OCI-M2 (cell line): ENCODE data around the gene ESR1.
"Not testable (repeated sequence)": the region's sequence is repeated elsewhere in the genome, so short reads cannot be mapped to it uniquely, and the experiment has no call there.

Experiments
- DNase-seq: peaks from one replicate; lab custom pipeline; 2025; ENCODE audit not compliant: unreplicated experiment; lab: John Stamatoyannopoulos, UW

ESR1 gene

DNA sequence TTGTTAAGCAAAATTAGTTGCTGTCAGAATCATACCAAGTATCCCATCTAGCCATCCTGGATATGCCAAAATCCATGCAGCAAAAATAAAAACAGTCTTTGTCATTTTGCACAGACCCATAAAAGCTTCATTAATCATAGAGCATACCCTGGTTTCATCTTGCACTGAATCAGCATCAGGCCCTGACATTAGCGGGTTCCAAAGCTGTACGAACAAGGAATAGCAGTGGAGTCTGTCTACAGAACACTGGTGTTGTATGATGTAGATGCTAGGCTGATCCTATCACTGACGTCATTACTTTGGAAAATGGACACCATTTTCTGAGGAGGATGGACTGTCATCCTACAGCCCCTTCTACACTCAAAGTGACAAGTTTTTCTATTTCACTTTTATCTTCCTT, 315.6 kb downstream of the ESR1 start:
- DNase-seq, result no peak

- no peak for DNase-seq
Observed at GRCh38 chr6:152124429-152125074, 317.1 kb downstream of the ESR1 start.

GRCh38 chr6:152127432-152128165, 320.1 kb downstream of the ESR1 start:
- DNase-seq, result no peak

DNA sequence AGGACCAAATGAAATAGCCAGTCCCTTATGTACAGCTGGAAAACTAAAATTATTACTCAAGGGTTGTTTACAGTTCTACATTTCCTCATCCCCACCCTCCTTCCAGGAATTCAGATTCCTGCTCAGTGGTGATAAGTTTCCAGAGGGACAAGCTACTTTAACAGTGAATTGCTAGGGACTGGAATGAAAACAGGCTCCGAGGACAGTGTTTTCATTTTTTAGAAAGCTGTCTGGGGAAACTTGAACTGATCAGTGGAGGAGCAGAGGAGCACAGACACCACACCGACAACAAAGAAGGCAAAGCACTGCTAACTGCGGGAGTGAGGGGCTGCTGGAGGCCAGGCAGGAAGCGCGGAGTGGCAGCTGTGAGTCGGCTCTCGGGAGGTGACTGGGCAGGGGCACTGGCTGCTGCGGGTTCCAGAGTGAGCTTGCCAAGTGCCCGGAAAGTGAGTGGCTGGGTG, 322.2 kb downstream of the ESR1 start:
- DNase-seq, result no peak

GRCh38 chr6:152130441-152130840, 323.0 kb downstream of the ESR1 start:
- no peak for DNase-seq

DNA sequence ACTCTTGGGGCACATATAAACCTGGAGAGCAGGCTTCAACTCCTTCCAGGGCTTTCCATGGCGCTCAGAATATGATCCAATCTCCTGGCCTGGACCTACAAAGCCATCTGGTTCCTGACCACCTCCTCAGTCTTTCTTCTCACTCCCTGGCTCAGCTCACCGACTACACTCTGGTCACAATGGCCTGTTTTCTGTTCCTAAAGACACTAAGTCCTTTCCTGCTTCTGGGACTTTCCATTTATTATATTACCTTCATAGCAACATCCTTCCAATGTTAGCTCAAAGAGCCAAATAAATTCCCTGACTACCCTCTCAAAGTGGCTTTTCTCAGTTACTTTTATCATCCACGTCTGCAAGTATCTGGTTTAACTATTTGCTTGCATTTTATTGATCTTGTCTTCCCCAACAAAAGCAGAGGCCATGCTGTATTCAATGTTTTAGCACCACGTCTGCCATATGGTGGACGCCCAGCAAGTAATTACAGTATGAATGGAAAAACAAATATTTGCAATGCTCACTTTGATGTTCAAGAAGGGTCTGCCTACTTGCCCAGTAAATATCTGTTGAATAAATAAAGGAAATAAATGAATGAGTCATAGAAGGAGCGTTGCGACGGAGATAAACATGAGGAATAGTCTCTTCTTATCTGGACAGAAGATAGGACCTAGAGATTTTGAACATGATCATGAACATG, 328.4 kb downstream of the ESR1 start:
- no peak for DNase-seq

- DNase-seq, result no peak
Observed at GRCh38 chr6:152136449-152136825, 329.0 kb downstream of the ESR1 start.

DNA sequence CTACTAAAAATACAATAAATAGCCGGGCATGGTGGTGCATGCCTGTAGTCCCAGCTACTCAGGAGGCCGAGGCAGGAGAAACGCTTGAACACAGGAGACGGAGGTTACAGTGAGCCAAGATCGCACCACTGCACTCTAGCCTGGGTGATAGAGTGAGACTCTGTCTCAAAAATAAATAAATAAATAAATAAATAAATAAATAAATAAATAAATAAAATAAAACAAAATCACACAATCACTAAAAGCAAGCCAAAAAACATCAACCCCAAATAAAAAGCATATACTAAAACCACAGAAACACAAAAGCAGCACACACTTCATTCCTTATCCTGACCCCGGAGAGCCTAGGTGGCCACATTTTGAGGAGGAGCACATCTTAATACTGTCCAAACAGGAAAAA, 330.9 kb downstream of the ESR1 start:
- not testable (repeated sequence) for DNase-seq

- no peak for DNase-seq
Observed at GRCh38 chr6:152142105-152142504, 334.6 kb downstream of the ESR1 start.

DNA sequence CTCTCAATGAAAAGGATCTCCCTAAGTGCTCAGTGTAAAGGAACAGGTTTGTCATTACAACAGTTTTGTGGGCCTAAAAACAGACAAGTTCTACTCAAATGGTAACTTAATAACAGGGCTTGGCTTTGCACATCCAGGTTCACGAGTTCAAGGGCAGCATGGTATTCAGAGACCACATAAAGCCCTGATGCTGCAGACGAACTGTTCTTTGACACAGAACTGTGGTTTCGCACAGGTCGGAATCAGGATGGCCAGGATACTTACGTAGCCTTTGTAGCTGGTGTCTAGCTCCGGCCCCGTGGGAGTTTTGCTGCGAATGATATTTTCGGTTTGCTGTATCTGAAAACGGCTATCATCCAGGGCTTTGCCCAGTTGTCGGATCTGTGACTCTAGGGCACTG, 335.9 kb downstream of the ESR1 start:
- DNase-seq, result no peak

- no peak for DNase-seq
Observed at GRCh38 chr6:152146385-152146784, 338.9 kb downstream of the ESR1 start.

DNA sequence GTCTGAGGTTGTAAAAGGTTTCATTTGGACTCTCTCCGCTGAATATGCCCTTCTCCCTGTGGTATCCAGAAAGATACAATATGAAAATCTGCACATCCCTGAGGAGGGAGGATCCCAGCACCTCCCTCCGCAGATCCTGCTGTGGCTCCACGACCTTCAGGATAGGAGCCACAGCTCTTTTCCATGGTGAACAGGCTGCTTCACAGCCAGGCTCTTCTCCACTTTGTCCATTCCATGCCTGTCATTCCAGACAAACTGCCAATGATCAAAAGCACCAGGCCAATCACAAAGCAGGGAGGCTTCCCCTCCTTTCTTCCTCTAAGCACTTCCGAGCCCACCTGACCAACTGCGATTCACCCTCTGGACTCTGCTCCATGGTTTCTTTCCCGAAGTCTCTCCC, 339.8 kb downstream of the ESR1 start:
- DNase-seq, result no peak

DNA sequence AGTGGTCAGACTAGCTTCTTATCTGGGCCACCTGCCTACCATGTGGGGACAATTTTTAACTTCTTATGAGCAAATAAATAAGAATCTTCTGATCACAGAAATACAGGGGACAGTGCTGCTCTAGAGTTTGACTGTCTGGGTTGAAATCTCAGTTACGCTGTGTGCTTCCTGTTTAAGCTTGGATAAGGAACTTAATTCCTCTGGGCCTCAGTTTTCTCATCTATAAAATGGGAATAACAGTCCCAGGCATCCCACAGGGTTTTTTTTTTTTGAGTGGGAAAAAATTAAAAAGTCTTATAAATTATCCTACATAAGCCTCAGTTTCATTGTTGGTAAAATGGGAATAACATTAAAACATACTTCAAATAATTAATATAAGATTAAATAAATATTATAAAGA, 340.9 kb downstream of the ESR1 start:
- DNase-seq, result no peak

- DNase-seq, result no peak
Observed at GRCh38 chr6:152150196-152150595, 342.7 kb downstream of the ESR1 start.

DNA sequence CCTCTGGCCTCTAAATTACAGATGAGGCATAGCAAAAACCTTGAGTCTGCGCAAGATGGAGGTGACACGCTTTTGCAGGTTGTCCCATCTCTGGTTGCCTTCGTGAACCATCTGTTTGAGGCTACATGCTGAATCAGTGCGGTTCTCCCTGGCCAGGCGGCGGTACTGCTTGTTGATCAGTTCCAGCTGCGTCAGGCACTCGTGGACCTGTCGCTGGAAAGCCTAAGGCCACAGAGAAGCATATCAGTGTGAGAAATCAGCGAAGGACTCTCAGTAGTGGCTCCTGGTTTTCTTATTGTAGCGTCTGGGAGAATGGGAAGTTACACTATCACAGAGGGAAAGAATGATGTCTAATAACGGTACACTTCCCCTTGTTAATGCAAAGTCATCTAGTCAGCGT, 344.4 kb downstream of the ESR1 start:
- no peak for DNase-seq

- DNase-seq, result no peak
Observed at GRCh38 chr6:152154559-152155356, 347.3 kb downstream of the ESR1 start.

- no peak for DNase-seq
Observed at GRCh38 chr6:152155792-152156191, 348.3 kb downstream of the ESR1 start.

DNA sequence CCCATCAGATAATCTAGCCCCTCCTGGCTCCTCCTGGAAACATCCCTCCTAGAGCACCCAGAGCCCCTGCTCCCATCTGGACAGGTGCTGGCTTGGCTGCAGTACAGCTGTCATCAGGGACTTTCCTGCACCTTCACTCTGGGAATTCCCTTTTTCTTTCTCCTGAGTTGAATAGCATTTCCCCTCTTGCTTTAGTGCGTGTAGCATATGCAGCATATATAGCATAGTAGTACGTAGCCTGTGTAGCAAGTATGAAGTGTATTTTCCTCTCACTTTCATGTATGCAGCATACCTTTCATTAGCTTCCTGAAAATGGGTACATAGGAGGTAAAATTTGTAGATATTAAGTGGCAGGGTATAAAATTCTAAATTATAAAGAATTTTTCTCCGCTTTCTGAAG, 352.9 kb downstream of the ESR1 start:
- no peak for DNase-seq

GRCh38 chr6:152161501-152161900, 354.0 kb downstream of the ESR1 start:
- DNase-seq, result no peak

DNA sequence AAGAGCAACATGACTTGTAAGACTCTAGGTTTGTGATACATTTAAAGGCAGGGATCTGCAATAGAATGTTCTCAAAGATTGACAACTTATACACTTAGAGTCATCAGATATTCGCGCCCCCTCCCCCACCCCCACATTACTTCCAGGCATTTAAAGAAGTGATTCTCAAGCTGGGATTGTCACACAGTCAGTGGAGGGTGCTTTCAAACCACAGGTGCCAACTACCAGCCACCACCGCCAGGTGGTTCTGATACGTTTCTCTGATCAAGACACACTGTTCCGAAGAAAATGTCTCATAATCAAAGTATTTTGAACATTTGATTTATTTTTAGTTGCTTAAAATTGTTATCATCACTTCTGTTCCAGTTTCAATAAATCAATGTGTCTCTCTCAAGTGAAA, 357.5 kb downstream of the ESR1 start:
- no peak for DNase-seq

DNA sequence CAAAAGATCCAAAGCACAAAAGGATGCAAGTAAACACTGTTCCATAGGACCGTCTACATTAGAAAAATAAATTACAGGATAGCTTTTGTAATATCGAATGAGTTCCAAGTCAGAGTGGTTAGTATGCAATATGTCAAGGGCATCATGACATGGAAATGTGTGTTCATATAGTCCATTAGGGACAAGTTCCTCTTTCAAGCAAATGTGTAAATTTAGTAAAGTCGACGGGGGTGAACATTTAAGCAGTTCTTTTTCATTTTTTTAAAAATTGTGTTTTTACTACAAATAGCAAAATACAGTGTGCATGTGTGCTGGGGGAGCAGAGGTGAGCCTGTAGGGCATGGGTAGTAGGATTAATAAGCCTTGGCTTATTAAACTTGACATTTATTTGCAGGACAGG, 359.0 kb downstream of the ESR1 start:
- no peak for DNase-seq
